Right lobe of liver (tissue), 4 donors: ENCODE data around the gene MRPL2.
"Not testable (repeated sequence)": the region's sequence is repeated elsewhere in the genome, so short reads cannot be mapped to it uniquely, and the experiment has no call there.

ENCODE experiments used
- CTCF ChIP-seq, 4 donors: fragments of 200-600 bp in 3 of 4; fragments of 450-650 bp in 1 of 4; IDR thresholded peaks; one replicate each; pipeline versions ENCODE4 v1.5.1 to v1.8.0; 2016 to 2022; ENCODE audit warnings: antibody characterized with exemption in 4 of 4, mild to moderate bottlenecking in 2 of 4
- POLR2A ChIP-seq: fragments of 450-650 bp; IDR thresholded peaks from one replicate; pipeline ENCODE4 v1.6.1; 2017; ENCODE audit warnings: antibody characterized with exemption, mild to moderate bottlenecking
- donor health status: DM: no; HTN: no; CAD: no.
- donor health status: DM: no; HTN: no; CAD: no.
- donor health status: DM: no; HTN: yes; CAD: no.

- TF ChIP-seq CTCF (IDR thresholded peaks at IDR 0.05); POLR2A: not testable (repeated sequence)
These were observed 22.7 kb upstream of the MRPL2 start for GRCh38 chr6:43081922-43082321.
